ENCODE results near the gene PLA2G12A. TPM values are rescaled to one million over a fixed set of nuclear protein-coding genes. Genes with fewer than 3 reads are reported as not detected.

The PLA2G12A gene
- 16.1 and 47.5 TPM in 2 replicates for total RNA-seq

GRCh38 chr4:109729718-109730618 lies at the start of gene PLA2G12A:
TSS of gene PLA2G12A (minus strand) at chr4:109730070. CDS start at chr4:109729809, 261 bp downstream.

GRCh38 chr4:109702950-109703663 lies 26.8 kb downstream of the PLA2G12A start, which contains the start of gene CASP6:
TSS of gene CASP6 (minus strand) at chr4:109703445. CDS start at chr4:109703395, 50 bp downstream.

Small RNAs within 50 kb of the gene (small RNA-seq; reads per million reads assigned to genes)
- gene HIGD1AP14: not detected

Other genes starting within 250 kb of the PLA2G12A start
- gene MCUB, start 169.8 kb downstream of the PLA2G12A start, total RNA-seq: 44.4 and 70.1 TPM in 2 replicates
- 42.7 and 56.2 TPM in 2 replicates for gene CASP6, start 26.6 kb downstream of the PLA2G12A start, total RNA-seq
- 12.4 and 39.3 TPM in 2 replicates for gene CFI, start 71.9 kb upstream of the PLA2G12A start, total RNA-seq
- gene GAR1, start 85.7 kb upstream of the PLA2G12A start, total RNA-seq: 11.8 and 14.0 TPM in 2 replicates
- 0.22 TPM in 1 of 2 replicates, not detected in the other for gene RRH, start 97.9 kb upstream of the PLA2G12A start, total RNA-seq
- 0.07 and 0.13 TPM in 2 replicates for gene LRIT3, start 118.0 kb upstream of the PLA2G12A start, total RNA-seq
- gene EGF, start 182.8 kb upstream of the PLA2G12A start, total RNA-seq: not detected in 2 replicates